Middle frontal gyrus (tissue), 1 donor: ENCODE measurements around the gene RBM20.
"Not testable (repeated sequence)": the region's sequence is repeated elsewhere in the genome, so short reads cannot be mapped to it uniquely, and the experiment has no call there.

ENCODE experiments used
- DNase-seq: peaks from one replicate; pipeline ENCODE4 v3.0.0-alpha.2; 2015; ENCODE audit warnings: low spot score; ENCODE audit errors: extremely low spot score

The RBM20 gene

DNA sequence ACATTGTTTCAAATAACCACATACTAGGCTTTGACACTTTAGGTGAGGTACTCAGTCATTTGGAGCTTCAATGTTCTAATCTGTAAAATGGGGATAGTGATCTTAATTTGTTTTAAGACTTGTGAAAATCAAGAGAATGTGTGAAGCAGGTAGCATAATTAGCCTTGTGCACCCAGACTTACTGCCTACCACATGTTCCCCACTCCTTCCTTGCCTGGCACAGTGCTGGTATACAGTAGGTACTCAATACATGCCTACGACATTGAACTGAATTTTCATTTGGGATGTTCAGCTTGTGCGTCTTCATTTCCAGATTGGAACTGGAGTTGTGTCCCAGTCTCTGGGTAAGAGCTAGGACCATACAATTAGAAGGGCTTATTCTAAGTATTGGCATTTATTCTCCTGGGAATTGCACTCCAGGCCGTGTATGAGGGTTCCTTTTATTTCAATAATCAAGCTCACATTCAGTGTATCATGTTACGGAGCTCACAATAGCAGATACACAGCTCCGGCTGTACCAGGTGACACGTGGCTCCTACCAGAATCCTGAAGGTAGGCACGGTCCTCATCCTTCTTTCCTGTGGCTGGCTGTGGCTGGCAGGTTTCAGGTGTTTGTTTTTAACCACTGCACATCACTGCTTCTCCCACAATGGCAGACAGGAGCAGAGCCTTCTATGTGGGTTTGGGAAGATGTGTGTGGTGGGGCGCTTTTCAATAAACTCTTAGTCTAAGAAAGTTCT is 118.1 kb downstream of the RBM20 start:
- no peak for DNase-seq

DNA sequence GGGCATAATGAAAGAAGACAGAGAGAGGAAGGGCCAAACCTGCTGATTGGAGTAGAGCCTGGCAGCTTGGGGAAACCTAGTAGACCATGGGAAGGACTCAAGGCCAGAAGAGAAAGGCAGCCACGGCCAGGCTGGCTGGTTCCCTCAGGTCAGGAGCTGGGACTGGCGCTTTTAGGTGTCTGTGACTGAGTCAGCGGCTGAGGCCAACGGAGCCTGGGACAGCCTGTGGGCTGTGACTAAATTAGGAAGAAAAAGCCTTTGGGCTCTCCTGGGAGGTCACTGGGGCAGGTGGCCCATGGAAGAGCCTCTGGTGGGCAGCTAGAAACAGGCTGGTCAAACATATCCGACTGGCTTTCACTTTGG is 118.7 kb downstream of the RBM20 start:
- DNase-seq = no peak

DNA sequence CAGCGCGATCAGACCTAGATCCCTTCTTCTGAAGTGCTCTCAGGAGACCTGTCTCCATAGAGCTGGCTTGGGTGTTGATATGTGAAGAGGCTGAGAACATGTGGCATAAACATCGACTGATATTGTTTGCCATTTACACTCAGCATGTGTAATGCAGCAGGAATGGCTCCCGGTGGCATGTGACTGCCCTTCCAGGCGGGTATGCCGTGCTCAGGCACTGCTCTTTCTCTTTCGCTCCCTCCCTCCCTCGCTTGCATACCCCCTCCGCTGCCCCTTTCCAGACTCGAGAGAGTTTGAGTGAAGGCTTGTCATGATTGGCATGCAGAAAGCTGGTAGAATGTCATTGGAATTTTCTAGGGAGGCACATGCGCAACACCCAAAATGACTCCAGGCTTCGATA is 120.2 kb downstream of the RBM20 start:
- DNase-seq = no peak

DNA sequence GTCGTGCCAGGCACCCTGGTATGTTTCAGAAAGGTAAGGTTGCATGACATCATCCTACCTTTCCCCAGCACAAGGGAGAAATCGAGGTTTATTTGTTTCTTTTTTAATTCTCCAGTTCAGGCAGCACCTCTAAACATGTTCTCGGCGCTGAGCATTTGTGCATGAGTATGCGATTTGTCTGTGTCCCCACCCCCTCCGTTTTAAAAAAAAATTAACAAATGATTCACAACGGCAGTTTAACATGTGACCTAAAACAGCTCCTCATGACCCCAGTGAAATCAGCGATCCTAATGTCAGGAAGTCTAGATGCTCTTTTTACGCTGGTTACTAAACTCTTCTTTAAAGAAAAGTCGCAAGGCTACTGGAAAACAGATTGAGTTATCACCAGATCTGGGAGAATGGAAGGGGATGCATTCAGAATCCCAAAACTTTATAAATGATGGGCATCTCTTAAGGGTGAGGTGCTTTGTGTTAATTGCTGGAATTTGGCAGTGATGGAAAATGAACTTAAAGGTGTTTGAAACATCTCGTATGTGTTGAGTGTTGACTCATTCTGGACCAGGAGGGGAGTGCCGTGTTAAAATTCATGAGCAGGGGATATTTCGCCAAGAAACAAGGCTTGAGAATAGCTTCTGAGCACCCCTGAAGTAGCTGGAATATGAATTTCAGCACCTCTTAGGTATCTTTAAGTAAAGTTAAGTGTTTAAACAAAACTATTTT is 120.8 kb downstream of the RBM20 start:
- no peak for DNase-seq

DNA sequence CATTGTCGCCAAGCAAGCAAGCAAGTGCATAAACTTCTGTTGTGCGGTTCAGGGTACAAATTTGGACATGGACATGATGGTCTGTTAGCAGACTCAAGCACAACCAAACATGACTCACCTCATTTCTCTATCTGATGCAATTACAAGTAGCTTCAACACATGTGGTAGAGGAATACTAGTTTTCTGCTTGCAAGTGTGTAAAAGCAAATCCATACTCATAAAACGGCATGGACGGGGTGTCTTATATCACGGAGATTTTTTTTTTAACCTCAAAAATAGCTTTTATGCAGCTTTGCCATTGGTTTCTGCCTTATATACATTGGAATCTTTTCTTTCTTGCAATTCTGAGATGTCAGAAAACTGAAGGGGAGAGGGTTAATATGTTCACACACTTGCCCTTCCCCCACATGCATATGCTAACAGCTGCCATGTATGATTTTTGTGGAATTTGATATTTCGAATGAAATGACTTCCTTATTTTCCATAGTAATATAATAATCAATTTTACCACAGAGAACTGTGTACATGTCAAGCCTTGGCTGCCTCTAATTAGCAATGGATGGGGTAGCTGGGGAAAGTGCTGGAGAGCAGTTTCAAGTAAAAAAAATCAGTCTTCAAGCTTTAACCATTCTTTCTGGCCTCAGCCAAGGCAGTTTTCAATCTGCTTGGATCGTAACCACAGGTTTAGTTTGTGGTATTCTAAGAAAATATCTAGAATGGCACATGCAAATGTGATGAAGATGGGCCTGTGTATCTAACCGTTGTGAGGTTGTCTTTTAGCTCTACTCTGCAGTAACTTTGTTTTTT is 121.6 kb downstream of the RBM20 start:
- DNase-seq = no peak

DNA sequence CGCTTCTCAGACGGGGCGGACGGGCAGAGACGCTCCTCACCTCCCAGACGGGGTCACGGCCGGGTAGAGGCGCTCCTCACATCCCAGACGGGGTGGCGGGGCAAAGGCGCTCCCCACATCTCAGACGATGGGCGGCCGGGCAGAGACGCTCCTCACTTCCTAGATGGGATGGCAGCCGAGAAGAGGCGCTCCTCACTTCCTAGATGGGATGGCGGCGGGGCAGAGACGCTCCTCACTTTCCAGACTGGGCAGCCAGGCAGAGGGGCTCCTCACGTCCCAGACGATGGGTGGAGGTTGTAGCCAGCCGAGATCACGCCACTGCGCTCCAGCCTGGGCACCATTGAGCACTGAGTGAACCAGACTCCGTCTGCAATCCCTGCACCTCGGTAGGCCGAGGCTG is 123.5 kb downstream of the RBM20 start:
- not testable (repeated sequence) for DNase-seq

DNA sequence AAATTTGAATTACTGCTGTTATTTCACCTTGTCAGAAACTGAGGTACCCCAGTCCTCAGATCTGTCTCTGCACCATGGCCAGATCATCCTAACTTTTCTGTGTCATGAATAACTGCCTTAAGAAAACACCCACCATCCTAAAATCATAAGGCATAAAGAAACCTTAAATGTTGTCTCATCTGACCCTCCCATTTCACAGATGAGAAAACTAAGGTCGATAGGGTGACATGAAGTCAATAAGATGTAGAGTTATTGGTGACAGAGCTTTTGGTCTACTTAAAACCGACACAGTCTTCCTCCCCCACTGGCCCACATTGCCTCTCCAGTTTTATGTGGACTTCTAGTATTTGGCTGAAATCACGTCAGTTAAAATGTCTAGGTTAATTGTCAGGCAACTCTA is 126.1 kb downstream of the RBM20 start:
- no peak for DNase-seq

DNA sequence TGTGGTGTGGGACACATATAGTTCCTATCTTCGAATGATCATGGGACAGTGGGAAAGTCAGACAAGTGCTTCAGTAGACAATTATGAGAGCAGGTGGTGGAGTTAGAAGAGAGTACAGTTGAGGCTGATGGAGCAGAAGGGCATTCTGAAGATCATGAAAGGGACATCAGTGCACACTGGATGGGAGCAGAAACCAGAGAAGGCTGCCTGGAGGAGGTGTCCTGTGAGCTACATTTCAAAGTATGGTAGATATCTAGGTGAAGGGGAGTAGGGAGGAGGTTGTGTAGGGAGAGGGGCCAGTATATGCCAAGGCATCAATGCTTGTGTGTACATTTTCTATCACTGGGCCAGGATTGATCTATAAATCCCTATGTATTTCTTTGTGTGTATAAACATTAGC is 127.3 kb downstream of the RBM20 start:
- DNase-seq = no peak

DNA sequence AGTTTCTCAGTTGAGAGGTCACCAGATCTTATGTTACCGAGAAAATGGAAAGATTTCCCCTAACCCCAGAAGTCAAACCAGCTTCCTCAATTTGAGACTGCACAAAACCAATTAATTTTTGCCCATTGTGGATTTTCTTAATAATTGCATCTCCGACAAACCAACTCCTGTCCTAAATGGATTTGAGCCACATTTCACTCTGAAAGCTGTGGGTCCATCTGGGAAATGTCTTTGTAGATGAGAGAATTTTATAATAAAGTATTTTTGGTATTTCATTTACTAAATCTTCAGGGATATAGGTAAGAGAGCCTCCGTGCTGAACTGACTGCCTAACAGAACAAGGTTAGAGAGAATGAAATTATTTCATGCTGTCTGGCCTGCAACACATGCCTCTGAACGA is 127.9 kb downstream of the RBM20 start:
- DNase-seq = no peak

DNA sequence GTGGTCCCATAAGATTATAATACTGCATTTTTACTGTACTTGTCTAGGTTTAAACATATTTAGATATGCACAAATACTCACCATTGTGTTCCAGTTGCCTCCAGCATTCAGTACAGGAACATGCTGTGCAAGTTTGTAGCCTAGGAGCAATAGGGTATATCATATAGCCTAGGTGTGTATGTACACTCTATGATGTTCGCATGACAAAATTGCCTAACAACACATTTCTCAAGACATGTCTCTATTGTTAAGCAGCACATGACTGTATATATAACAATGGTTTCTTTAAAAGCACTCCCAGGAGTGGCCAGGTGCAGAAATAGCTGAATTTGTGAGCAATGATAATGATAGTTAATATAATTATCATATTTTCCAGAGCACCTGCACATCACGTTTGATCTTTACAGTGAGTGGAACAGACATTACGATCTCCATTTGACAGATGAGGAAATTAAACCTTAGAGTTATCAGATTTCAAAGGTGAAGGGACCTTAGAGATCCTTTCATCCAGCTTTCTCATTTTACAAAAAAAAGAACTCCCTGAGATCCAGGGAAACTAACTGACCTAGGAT is 128.4 kb downstream of the RBM20 start:
- DNase-seq = no peak

DNA sequence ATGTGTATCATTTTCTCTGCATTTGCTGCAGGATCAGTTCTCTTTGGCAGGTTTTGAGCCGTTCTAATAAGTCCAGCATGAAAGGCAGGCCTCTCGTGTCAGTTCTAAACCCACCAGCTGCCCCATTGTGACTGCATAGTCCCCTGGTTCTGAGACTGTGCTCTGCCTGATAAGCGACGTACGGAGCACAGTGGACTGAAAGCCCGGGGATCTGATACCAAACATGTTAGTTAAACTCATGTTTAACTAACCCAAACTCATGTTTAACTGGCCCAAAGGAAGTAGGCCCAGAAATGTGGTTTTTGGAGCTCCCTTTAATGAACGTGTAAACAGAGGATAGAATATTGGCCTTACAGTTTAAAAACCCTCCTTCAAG is 129.5 kb downstream of the RBM20 start:
- DNase-seq = no peak

DNA sequence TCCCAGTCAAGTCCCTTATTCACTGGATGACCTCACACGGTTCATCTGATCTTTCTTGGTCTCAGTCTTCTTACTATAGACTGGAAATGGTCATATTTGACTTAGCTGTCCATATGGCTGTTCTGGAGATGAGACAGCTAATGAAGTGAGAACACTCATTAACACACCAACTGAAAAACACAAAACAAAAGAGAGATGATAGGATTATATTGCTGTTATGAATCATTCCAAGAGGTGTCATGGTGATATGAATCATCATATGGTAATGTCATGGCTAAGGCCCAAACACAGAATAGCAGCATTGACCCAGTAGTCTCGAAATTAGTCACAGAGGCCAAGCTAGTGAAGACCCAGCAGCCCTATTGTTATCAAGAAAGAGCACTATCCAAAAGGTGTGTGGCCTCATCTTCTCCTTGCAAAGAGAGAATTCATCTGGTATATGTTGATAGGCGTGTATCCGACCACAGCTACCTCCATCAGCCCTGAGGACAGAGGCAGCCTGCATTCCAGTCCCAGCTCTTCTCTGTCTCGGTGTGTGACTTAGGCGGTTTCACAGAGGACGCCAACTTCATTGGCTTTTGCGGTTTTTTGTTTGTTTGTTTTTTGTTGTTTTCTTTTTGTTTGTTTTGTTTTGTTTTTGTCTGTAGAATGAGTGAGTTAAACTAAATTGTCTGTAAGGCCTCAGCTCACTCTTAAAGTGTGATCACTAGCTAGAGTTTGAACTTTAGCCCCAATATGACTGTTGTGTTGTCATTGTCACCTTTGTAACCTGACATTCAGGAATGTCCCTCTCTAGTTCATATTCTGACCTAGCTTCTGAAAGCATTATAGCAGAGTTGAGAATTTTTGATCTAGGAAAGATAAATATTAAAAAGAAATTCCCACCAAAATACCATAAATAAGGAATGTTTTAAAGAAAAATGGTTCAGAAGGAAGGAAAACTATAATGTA is 130.2 kb downstream of the RBM20 start:
- DNase-seq = no peak

DNA sequence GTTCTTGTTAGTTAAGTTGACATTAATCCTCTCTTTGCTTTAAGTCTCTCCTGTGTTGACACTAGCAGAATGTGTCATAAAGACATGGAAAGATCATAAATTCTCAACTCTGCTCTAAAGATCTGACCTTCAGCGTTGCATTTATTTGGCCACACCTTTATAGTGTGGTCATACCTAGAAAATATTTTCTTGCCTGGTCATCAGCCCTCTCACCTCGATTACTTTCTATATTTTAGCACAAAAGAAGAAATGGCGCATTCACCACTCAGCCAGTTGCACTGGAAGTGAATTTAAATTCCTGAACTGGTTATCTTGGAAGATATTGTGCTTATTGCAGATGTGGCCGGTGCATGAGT is 130.9 kb downstream of the RBM20 start:
- no peak for DNase-seq

DNA sequence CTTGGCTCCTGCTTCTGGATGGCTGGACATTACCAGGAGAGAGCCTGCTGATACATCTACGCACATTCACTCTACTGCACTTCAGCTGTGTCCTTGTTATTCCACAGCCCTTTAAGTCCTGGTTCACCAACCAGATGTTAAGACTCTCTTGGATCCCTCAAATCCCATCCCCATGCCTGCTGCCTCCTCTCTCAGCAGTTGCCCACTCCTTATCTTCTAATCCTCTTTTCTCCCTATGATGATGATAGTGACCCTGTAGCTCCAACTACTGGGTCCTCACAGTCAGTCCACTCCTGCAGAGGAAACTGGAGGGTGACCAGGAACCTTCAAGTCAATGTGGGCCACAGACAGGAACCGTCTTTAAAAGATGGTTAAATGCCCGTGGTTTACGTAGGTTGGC is 131.3 kb downstream of the RBM20 start:
- DNase-seq = no peak

DNA sequence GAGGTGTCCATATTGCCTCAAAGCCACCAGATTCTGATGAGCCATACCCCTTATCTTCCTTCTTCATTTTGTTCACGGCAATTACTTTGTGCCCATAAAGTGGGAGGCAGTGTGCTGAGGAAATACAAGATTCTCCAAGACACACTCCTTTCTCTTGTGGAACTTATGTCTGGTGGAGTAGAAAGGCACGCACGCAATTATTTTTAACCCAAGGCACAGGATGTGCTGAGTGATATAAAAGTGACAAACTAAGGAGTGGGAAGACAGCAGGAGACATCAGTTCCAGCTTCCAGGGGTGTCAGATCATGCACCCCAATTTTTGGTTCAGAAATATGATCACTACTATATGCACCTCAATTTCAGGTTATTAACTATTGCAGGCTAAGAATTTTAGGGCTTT is 132.9 kb downstream of the RBM20 start:
- DNase-seq = no peak

DNA sequence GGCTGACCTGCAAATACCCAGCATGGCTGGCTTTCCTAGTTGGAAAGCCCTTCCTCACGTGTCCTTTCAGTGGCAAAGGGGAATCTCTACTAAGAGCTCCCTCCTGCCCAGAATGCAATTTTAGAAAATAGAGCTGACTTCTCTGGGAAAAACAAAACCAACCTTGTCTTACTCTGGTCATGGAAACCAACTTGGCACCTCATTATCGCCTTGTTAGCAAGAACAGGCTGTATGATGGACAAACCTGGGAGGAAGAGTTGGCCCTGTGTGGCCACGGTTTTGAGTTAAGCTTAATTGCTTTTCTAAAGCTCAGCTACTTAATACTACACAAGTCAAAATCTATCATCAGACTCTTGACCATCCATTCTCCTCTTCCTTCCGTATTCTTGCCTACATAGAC is 133.5 kb downstream of the RBM20 start:
- DNase-seq = no peak

DNA sequence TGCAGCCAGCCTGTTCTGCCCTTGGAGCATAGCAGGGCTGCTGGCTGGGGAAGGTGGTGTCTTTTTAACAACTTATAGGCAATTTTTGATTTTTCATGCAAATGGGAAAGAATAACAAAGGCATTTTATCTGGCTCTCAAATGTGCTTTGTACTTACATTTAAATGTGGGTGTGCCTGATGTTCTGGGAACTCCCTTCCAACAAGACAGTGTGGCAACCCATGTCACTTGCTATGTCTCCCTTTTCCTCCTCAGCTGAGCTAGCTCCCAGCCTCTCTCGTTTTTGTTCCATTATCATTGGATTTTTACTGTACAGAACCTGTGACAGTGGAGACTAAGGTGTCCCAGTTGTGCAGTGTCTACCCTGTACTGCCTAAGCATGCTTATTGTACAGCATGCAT is 134.1 kb downstream of the RBM20 start:
- DNase-seq = no peak

DNA sequence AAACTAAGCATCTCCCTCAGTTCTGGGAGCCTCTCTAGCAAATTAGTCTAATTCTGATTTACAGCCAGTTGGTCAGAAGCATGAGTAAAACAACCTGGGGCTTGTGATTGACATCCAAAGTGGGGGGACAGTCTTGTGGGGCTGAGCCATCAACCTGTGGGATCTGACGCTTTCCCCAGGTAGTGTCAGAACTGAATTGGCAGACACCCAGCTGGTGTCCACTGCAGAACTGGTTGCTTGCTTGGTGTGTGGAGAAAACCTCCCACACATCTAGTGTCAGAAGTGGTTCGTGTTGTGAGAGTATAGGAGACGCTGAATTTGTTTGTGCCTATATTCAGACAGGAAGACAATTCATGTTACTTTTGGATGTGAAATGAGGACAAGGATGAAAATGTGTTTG is 135.4 kb downstream of the RBM20 start:
- DNase-seq = no peak

DNA sequence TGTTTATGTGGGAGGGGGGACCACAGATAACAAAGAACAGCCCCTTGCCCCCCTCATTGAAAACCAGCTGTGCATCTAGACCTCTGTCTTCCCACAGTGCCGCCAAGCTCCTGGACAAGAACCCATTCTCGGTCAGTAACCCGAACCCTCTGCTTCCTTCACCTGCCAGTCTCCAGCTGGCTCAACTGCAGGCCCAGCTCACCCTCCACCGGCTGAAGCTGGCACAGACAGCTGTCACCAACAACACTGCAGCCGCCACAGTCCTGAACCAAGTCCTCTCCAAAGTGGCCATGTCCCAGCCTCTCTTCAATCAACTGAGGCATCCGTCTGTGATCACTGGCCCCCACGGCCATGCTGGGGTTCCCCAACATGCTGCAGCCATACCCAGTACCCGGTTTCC is 136.6 kb downstream of the RBM20 start:
- no peak for DNase-seq

DNA sequence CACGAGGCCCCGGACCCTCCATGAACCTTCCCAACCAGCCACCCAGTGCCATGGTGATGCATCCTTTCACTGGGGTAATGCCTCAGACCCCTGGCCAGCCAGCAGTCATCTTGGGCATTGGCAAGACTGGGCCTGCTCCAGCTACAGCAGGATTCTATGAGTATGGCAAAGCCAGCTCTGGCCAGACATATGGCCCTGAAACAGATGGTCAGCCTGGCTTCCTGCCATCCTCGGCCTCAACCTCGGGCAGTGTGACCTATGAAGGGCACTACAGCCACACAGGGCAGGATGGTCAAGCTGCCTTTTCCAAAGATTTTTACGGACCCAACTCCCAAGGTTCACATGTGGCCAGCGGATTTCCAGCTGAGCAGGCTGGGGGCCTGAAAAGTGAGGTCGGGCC is 137.0 kb downstream of the RBM20 start:
- DNase-seq = no peak

DNA sequence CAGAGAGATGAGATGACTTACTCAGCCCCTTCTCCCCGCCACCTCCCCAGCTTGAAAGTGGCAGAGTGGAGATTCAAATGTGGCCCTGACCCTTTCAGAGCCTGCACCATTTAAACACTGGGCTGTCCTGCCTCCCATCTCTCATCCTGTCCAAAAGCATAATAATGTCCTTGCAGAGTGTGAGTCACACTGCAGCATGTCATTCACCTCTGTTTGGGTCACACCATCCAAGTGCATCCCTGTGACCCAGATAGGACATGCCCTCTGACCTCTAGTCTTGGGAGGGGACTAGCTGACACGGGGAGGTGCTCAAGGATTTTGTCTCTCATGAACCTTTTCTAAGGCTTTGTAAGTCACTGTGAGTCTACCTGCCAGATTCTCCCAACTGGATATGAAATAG is 138.5 kb downstream of the RBM20 start:
- no peak for DNase-seq
